OCI-LY7 (cell line): ENCODE results near the gene UBE2M.

Experiments used
- CTCF ChIP-seq: fragments of 200-600 bp; sonication (generic); conservative IDR thresholded peaks from 2 replicates; pipeline ENCODE4 v1.5.1; 2014; ENCODE audit warnings: mild to moderate bottlenecking, antibody characterized with exemption, low read length, moderate library complexity, mixed read lengths
- EZH2phosphoT487 ChIP-seq: fragments of 200-600 bp; sonication (generic); IDR thresholded peaks from 2 replicates; pipeline ENCODE4 v1.6.1; 2018; ENCODE audit warnings: low read depth, borderline replicate concordance, mild to moderate bottlenecking, mixed run types, antibody characterized with exemption, low read length, moderate library complexity, mixed read lengths

GRCh38 chr19:58548859-58549663 lies 9.3 kb downstream of the UBE2M start:
- TF ChIP-seq CTCF (no peak), EZH2phosphoT487 (no peak)
